ENCODE results near the gene RNF214. TPM values are rescaled to one million over a fixed set of nuclear protein-coding genes. Genes with fewer than 3 reads are reported as not detected.
A peak's percentile ranks its signal among the peaks of the same experiment; 100 is the strongest.

The RNF214 gene
- polyA plus RNA-seq, 1 donor from 2014 or later = 7.6 TPM

DNA sequence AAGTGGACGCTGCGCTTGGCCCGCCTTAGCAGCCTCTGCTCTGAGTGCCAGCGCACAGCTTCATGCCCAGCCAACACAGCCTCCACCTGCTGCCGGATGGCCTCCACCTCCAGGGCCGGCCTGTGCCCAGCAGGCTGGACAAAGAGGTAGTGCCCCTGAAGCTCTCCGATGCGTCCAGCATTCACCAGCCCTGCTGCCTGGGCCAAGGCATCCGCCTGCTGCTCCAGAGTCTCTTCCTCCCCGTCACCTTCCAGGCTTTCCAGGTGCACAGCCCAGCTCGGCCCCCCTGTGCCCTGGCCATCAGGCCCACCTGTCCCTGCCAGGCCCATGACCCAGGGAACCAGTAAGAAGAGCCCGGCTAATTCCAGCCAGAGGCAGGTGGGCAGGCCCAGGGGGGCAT is 3.1 kb upstream of the RNF214 start:
- H3K9me2 ChIP-seq (ENCODE audit: insufficient read depth, low read length) = no peaks in the 10 kb centered on the region
- H4K20me1 ChIP-seq (ENCODE audit: insufficient read depth) = no peaks in the 10 kb centered on the region
- no peaks in the 10 kb centered on the region for H3K9me3 ChIP-seq (ENCODE audit: low read length)
- H3K27ac ChIP-seq (ENCODE audit: low read length) = no peak overlapping the region
- H2AFZ ChIP-seq (ENCODE audit: low read depth, low read length) = no peak overlapping the region
- no peak overlapping the region for H3K9ac ChIP-seq (ENCODE audit: low read length)
- H3K27me3 ChIP-seq (ENCODE audit: insufficient read depth, low read depth, low read length) = no peaks in the 10 kb centered on the region
- no peak overlapping the region for H3K4me2 ChIP-seq (ENCODE audit: low read length)
- H3K79me2 ChIP-seq (replicated peaks; ENCODE audit: insufficient read depth, low read length) = peaks cover 37% of the 10 kb centered on the region
- TF ChIP-seq RAD21 (conservative IDR thresholded peaks at IDR 0.05) (no peak), CTCF (IDR thresholded peaks at IDR 0.05; ENCODE audit: poor library complexity, severe bottlenecking) (no peak)
- no peaks in the 10 kb centered on the region for H3K36me3 ChIP-seq (ENCODE audit: insufficient read depth, low read length)
- H3K4me3 ChIP-seq (ENCODE audit: low read length) = no peak overlapping the region
- no peaks in the 10 kb centered on the region for H3F3A ChIP-seq (ENCODE audit: insufficient read depth, low read length, poor library complexity, severe bottlenecking)

GRCh38 chr11:117229931-117230285 is 2.6 kb upstream of the RNF214 start:
- Histone ChIP-seq H3K79me2 (replicated peaks; ENCODE audit: insufficient read depth, low read length) (peaks cover 42% of the 10 kb centered on the region), H4K20me1 (ENCODE audit: insufficient read depth) (no peaks in the 10 kb centered on the region), H3K9me2 (ENCODE audit: insufficient read depth, low read length) (no peaks in the 10 kb centered on the region), H3K9ac (ENCODE audit: low read length) (no peak overlapping the region), H3K27me3 (ENCODE audit: insufficient read depth, low read depth, low read length) (no peaks in the 10 kb centered on the region), H3F3A (ENCODE audit: insufficient read depth, low read length, poor library complexity, severe bottlenecking) (no peaks in the 10 kb centered on the region), H3K4me3 (ENCODE audit: low read length) (peak overlapping the region; percentile 95), H3K27ac (ENCODE audit: low read length) (no peak overlapping the region), H3K36me3 (ENCODE audit: insufficient read depth, low read length) (no peaks in the 10 kb centered on the region), H2AFZ (ENCODE audit: low read depth, low read length) (no peak overlapping the region), H3K4me2 (ENCODE audit: low read length) (no peak overlapping the region), H3K9me3 (ENCODE audit: low read length) (no peaks in the 10 kb centered on the region)
- TF ChIP-seq POLR2AphosphoS5 (IDR thresholded peaks at IDR 0.05) = no peak

DNA sequence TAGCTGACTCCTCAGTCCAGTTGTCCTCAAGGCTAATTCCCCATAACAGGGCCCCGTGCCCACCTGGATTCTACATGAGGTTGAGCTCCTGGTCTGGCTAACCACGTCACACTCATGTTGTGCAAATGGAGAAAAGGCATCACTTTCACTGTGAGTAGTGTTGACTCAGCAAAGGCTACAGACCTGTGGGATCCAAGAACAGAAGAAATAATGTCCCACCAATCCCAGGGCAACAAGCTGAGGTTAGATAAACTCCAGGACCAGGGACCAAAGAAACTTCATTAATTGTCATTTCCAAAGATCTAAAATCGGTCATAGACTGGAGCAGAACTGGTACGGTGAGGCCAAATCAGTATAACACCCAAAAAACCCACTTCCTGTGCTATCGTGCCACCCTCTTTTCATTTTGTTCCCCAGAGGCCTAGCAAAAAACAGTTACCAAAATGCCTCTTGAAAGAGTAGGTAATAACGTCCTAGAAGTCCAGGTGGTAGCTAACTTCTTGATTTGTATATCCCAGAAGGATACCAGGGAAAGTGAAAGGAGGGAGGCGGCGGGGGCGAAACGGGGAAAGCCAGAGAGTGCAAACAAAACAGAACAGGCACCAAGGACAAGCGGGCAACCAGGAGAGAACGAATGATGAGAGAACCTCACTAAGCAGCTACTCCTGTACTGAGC is 2.0 kb upstream of the RNF214 start:
- Histone ChIP-seq H3K36me3 (ENCODE audit: insufficient read depth, low read length) (no peaks in the 10 kb centered on the region), H3K9me2 (ENCODE audit: insufficient read depth, low read length) (no peaks in the 10 kb centered on the region), H3K9me3 (ENCODE audit: low read length) (no peaks in the 10 kb centered on the region), H3K27ac (ENCODE audit: low read length) (no peak overlapping the region), H3K79me2 (replicated peaks; ENCODE audit: insufficient read depth, low read length) (peaks cover 43% of the 10 kb centered on the region), H3F3A (ENCODE audit: insufficient read depth, low read length, poor library complexity, severe bottlenecking) (no peaks in the 10 kb centered on the region), H3K9ac (ENCODE audit: low read length) (peak overlapping the region; percentile 99), H4K20me1 (ENCODE audit: insufficient read depth) (no peaks in the 10 kb centered on the region), H3K27me3 (ENCODE audit: insufficient read depth, low read depth, low read length) (no peaks in the 10 kb centered on the region), H3K4me2 (ENCODE audit: low read length) (peak overlapping the region; percentile 96), H2AFZ (ENCODE audit: low read depth, low read length) (no peak overlapping the region), H3K4me3 (ENCODE audit: low read length) (peak overlapping the region; percentile 95)
- TF ChIP-seq TAF1 (IDR thresholded peaks at IDR 0.05; ENCODE audit: low read depth) (no peak), EZH2 (IDR thresholded peaks at IDR 0.05; ENCODE audit: borderline replicate concordance, insufficient read depth, low read length, poor library complexity, severe bottlenecking) (no peak), MXI1 (conservative IDR thresholded peaks at IDR 0.05; ENCODE audit: poor library complexity, severe bottlenecking) (no peak), RAD21 (conservative IDR thresholded peaks at IDR 0.05) (no peak), POLR2AphosphoS5 (IDR thresholded peaks at IDR 0.05) (no peak), CTCF (IDR thresholded peaks at IDR 0.05; ENCODE audit: poor library complexity, severe bottlenecking) (no peak), REST (IDR thresholded peaks at IDR 0.05; ENCODE audit: borderline replicate concordance) (no peak), EP300 (conservative IDR thresholded peaks at IDR 0.05; ENCODE audit: poor library complexity, severe bottlenecking) (no peak), SMC3 (conservative IDR thresholded peaks at IDR 0.05; ENCODE audit: poor library complexity) (no peak)
